C4-2B (cell line): ENCODE results near the gene UBXN7.
"Not testable (repeated sequence)": the region's sequence is repeated elsewhere in the genome, so short reads cannot be mapped to it uniquely, and the experiment has no call there.

Experiments used
- ZFX ChIP-seq: fragments of 450-650 bp; IDR thresholded peaks from 2 replicates; pipeline ENCODE4 v1.6.1; 2017
- TF ChIP-seq, protein P1 (sequence below): fragments of 450-650 bp; conservative IDR thresholded peaks from 2 replicates; pipeline ENCODE4 v1.5.1; 2017; ENCODE audit warnings: mild to moderate bottlenecking

DNA sequence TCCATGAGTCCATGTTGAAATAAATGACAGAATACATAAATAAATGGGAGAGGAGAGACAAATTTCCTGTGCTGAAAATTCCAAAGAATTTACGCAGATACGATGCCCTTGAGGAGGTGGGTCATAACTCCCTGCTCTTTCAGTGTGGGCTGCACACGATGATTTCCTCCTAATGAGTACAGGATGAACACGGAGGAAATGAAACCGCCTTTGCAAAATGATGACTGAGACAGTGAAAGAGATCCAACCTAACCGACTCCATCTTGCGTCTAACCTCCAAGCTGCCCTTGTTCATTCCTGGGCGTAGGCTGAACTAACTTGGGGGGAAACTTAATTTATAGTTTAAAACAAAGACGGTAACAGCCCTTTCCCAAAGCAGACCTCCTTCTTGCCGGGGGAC, 129.7 kb downstream of the UBXN7 start:
- TF ChIP-seq, protein P1, sequence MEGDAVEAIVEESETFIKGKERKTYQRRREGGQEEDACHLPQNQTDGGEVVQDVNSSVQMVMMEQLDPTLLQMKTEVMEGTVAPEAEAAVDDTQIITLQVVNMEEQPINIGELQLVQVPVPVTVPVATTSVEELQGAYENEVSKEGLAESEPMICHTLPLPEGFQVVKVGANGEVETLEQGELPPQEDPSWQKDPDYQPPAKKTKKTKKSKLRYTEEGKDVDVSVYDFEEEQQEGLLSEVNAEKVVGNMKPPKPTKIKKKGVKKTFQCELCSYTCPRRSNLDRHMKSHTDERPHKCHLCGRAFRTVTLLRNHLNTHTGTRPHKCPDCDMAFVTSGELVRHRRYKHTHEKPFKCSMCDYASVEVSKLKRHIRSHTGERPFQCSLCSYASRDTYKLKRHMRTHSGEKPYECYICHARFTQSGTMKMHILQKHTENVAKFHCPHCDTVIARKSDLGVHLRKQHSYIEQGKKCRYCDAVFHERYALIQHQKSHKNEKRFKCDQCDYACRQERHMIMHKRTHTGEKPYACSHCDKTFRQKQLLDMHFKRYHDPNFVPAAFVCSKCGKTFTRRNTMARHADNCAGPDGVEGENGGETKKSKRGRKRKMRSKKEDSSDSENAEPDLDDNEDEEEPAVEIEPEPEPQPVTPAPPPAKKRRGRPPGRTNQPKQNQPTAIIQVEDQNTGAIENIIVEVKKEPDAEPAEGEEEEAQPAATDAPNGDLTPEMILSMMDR = not testable (repeated sequence)
- not testable (repeated sequence) for TF ChIP-seq ZFX
